ENCODE results near the gene GALT.

DNA sequence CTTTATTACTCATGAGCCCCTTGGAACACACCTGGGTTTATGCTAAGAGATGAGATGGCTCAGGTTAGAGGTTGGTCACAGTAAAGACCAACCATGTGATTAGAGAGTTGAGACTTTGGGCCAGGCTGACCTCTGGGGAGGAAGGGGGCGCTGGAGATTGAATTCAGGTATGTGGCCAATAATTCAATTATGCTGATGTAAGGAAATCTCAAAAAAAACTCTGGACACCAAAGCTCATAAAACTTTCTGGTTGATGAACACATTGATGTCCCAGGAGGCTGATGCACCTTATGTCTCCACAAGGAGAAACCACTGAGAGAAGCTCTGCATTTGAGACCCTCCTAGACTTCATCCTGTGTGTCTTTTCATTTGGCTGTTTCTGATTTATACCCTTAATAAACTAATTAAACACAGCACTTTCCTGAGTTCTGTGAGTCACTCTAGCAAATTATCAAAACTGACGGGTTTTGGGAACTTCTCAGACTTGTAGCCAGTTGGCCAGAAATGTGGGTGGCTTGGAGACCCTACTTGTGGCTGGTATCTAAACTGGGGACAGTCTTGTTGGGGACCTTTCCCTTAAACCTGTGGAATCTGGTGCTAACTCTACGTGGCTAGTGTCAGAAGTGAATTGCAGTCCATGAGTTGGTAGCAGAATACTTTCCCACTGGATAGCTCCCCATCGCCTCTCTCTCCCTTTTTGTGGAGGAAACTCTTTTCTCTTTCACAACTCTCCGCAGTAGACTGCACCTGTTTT is 23.5 kb downstream of the GALT start:
- TF ChIP-seq, protein P1, sequence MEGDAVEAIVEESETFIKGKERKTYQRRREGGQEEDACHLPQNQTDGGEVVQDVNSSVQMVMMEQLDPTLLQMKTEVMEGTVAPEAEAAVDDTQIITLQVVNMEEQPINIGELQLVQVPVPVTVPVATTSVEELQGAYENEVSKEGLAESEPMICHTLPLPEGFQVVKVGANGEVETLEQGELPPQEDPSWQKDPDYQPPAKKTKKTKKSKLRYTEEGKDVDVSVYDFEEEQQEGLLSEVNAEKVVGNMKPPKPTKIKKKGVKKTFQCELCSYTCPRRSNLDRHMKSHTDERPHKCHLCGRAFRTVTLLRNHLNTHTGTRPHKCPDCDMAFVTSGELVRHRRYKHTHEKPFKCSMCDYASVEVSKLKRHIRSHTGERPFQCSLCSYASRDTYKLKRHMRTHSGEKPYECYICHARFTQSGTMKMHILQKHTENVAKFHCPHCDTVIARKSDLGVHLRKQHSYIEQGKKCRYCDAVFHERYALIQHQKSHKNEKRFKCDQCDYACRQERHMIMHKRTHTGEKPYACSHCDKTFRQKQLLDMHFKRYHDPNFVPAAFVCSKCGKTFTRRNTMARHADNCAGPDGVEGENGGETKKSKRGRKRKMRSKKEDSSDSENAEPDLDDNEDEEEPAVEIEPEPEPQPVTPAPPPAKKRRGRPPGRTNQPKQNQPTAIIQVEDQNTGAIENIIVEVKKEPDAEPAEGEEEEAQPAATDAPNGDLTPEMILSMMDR (IDR thresholded peaks at IDR 0.05): no peak
- no peak for TF ChIP-seq POLR2A (IDR thresholded peaks at IDR 0.05)
